Measurements from ENCODE around the gene LYSMD4.

Gene LYSMD4

GRCh38 chr15:99763827-99764226 lies 30.6 kb upstream of the LYSMD4 start (continued):
- TF ChIP-seq AEBP2 (tag by site-specific recombination; IDR thresholded peaks at IDR 0.05; ENCODE audit: borderline replicate concordance): no peak
- TF ChIP-seq SP2 (tag by site-specific recombination; IDR thresholded peaks at IDR 0.05): no peak

GRCh38 chr15:99762288-99762687 lies 29.1 kb upstream of the LYSMD4 start:
- no peaks in the 10 kb centered on the region for H3K9me3 ChIP-seq (ENCODE audit: control insufficient read depth, insufficient read depth, low read depth, low read length)
- no peak overlapping the region for H3K27ac ChIP-seq (ENCODE audit: extremely low read depth, low read depth, low read length)
- TF ChIP-seq PBX3 (CRISPR knock-in tag; IDR thresholded peaks at IDR 0.05) (no peak), ZNF221 (tag by site-specific recombination; IDR thresholded peaks at IDR 0.05; ENCODE audit: borderline replicate concordance) (no peak), ZNF501 (tag by site-specific recombination; IDR thresholded peaks at IDR 0.05) (no peak), ELK4 (IDR thresholded peaks at IDR 0.05; ENCODE audit: borderline replicate concordance, low read depth, low read length) (no peak), ZNF677 (tag by site-specific recombination; IDR thresholded peaks at IDR 0.05) (no peak), ZIC2 (tag by site-specific recombination; IDR thresholded peaks at IDR 0.05) (no peak)
- peaks cover 8% of the 10 kb centered on the region for H3K4me1 ChIP-seq (ENCODE audit: control insufficient read depth, insufficient read depth, low read length)
- ChIA-PET POLR2A (no interaction called here), CTCF (interaction anchor here (0.6 to 0.8 kb wide), 3 partner anchors 11 to 1964 kb away, joined by 3 read pairs; no protein-coding TSS in a partner anchor)
- no peak overlapping the region for H3K4me3 ChIP-seq (ENCODE audit: low read depth, low read length)
- H3K36me3 ChIP-seq (ENCODE audit: control insufficient read depth in 2 of 2, insufficient read depth in 1 of 2, low read length in 2 of 2): no peaks in the 10 kb centered on the region

- H3K27ac ChIP-seq (ENCODE audit: extremely low read depth, low read depth, low read length): no peak overlapping the region
- TF ChIP-seq ZNF654 (tag by site-specific recombination; IDR thresholded peaks at IDR 0.05; ENCODE audit: low read depth) (peak; percentile 78), ZNF518A (tag by site-specific recombination; conservative IDR thresholded peaks at IDR 0.05; ENCODE audit: low read depth) (0 out of 2 replicates have a peak, but pooled peaks have one; percentile 21), CTCF (tag by site-specific recombination; IDR thresholded peaks at IDR 0.05) (peak; percentile 65), ZNF341 (tag by site-specific recombination; IDR thresholded peaks at IDR 0.05; ENCODE audit: low read depth) (no peak)
- POLR2A ChIA-PET: interaction anchor here (0.7 kb wide), 1 partner anchor 23 kb away, joined by 8 read pairs; the partner anchor contains the start of gene LYSMD4
- no peaks in the 10 kb centered on the region for H3K4me1 ChIP-seq (ENCODE audit: control insufficient read depth, insufficient read depth, low read length)
- CTCF ChIA-PET: interaction anchor here (0.5 to 4.5 kb wide), 57 partner anchors 8 to 1279 kb away, joined by 3 to 62 read pairs (median 4); partner anchors contain the start of genes LYSMD4 and SYNM
- no peak overlapping the region for H3K4me3 ChIP-seq (ENCODE audit: low read depth, low read length)
- no peaks in the 10 kb centered on the region for H3K36me3 ChIP-seq (ENCODE audit: control insufficient read depth in 2 of 2, insufficient read depth in 1 of 2, low read length in 2 of 2)
- no peaks in the 10 kb centered on the region for H3K9me3 ChIP-seq (ENCODE audit: control insufficient read depth, insufficient read depth, low read depth, low read length)
Measured at GRCh38 chr15:99755692-99756409, 22.6 kb upstream of the LYSMD4 start.

Data from HEK293 (cell line).